ENCODE data around the gene LOXL3.

Gene LOXL3

DNA sequence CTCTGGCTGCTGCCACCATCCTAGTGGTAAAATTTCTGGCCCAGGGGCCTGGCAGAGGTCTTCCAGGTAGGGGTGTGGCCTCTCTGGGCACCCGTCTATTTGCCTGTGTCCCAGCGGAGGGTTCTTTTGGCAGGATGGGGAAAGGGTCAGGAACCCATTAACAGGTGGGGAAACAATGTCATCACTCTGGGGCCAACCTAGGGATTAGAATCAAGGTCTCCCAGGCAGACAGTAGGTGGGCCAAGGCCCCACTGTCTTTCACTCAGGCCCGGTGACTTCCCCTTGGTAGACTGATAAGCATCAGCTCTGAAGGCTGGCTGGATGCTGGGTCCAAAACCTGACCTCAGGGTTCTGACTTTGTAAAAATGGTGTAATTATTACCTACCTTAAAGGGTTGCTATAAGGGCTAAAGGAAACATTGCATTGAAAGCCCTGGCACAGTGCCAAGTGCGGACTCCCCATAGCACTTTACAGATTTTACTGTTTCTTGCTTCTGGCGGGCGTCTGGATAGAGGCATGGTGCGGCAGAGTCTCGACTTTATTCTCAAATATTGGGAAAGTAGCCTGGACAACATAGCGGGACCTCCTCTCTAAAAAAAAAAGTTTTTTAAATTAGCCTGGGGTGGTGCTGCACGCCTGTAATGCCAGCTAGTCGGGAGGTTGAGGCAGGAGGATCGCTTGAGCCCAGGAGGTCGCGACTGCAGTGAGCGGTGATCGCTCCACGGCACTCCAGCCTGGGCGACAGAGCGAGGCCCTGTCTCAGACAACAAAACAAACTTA, 56.6 kb downstream of the LOXL3 start:
- TF ChIP-seq, protein P1, sequence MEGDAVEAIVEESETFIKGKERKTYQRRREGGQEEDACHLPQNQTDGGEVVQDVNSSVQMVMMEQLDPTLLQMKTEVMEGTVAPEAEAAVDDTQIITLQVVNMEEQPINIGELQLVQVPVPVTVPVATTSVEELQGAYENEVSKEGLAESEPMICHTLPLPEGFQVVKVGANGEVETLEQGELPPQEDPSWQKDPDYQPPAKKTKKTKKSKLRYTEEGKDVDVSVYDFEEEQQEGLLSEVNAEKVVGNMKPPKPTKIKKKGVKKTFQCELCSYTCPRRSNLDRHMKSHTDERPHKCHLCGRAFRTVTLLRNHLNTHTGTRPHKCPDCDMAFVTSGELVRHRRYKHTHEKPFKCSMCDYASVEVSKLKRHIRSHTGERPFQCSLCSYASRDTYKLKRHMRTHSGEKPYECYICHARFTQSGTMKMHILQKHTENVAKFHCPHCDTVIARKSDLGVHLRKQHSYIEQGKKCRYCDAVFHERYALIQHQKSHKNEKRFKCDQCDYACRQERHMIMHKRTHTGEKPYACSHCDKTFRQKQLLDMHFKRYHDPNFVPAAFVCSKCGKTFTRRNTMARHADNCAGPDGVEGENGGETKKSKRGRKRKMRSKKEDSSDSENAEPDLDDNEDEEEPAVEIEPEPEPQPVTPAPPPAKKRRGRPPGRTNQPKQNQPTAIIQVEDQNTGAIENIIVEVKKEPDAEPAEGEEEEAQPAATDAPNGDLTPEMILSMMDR (IDR thresholded peaks at IDR 0.05; ENCODE audit: low read depth, low read length, missing control alignments), result no peak
- H3K4me3 ChIP-seq (replicated peaks; ENCODE audit: low read depth, low read length), result no peak overlapping the region
- no peak for DNase-seq (ENCODE audit: extremely low read depth, low read depth)

GRCh38 chr2:74495440-74495839, 58.3 kb downstream of the LOXL3 start:
- DNase-seq (ENCODE audit: extremely low read depth, low read depth), result no peak
- TF ChIP-seq, protein P1 (IDR thresholded peaks at IDR 0.05; ENCODE audit: low read depth, low read length, missing control alignments), result no peak
- no peak overlapping the region for H3K4me3 ChIP-seq (replicated peaks; ENCODE audit: low read depth, low read length)

DNA sequence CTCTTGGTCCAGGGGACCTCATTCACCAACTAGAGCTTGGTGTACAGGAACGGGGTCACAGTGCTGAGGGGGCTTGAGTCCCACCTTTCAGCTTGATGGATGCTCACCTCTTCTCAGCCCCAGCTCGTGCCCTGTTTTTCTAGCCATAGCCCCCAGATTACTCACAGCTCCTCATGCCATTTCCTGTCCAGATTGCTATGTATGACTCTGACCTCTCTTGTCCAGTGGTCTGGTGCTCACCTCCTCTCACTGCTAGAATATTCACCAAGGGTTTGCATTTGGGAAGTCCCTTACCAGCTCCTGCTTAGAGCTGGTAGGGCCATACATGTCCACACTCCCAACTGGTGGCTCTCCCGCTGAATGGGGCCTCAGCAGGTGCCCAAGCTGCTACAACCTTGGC, 60.2 kb downstream of the LOXL3 start:
- no peak overlapping the region for H3K4me3 ChIP-seq (replicated peaks; ENCODE audit: low read depth, low read length)
- DNase-seq (ENCODE audit: extremely low read depth, low read depth), result no peak
- TF ChIP-seq, protein P1 (IDR thresholded peaks at IDR 0.05; ENCODE audit: low read depth, low read length, missing control alignments), result no peak

DNA sequence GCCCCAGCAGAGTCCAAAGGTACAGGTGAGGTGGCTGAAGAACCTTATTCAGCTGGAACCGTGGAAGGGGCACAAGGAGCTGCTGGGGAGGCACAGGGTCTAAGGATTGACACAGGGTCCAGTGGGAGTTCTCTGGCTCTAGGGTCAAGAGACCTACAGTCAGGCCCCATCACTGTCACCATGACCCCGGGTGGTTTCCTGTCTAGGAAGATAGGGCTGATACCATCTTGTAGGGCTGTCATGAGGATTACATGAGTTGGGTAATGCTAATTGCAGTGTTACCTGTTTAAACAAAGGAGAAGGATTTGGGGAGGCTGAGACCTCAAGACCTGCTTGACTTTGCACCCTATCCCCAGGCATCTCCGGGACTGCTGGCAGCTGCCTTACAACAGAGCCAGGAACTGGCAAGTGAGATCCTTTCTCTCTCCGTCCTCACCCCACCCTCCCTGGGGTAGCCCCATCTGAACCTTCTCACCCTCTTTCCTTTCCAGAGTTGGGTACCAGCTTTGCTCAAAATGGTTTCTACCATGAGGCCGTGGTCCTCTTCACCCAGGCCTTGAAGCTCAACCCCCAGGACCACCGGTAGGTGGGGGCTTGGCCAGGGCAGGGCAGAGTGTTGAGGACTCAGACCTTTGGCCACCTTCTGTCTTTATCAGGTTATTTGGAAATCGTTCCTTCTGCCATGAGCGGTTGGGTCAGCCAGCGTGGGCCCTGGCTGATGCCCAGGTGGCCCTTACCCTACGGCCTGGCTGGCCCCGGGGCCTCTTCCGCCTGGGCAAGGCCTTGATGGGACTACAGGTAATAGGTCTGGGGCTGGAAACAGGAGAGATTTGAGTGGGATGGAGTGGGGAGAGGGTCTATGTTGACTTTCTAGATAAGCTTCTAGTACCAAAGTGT, 61.8 kb downstream of the LOXL3 start:
- TF ChIP-seq, protein P1 (IDR thresholded peaks at IDR 0.05; ENCODE audit: low read depth, low read length, missing control alignments), result no peak
- H3K4me3 ChIP-seq (replicated peaks; ENCODE audit: low read depth, low read length), result no peak overlapping the region
- DNase-seq (ENCODE audit: extremely low read depth, low read depth), result no peak

- no peak overlapping the region for H3K4me3 ChIP-seq (replicated peaks; ENCODE audit: low read depth, low read length)
- DNase-seq (ENCODE audit: extremely low read depth, low read depth), result no peak
- TF ChIP-seq, protein P1 (IDR thresholded peaks at IDR 0.05; ENCODE audit: low read depth, low read length, missing control alignments), result no peak
Measured at GRCh38 chr2:74489906-74490305, 63.8 kb downstream of the LOXL3 start.

DNA sequence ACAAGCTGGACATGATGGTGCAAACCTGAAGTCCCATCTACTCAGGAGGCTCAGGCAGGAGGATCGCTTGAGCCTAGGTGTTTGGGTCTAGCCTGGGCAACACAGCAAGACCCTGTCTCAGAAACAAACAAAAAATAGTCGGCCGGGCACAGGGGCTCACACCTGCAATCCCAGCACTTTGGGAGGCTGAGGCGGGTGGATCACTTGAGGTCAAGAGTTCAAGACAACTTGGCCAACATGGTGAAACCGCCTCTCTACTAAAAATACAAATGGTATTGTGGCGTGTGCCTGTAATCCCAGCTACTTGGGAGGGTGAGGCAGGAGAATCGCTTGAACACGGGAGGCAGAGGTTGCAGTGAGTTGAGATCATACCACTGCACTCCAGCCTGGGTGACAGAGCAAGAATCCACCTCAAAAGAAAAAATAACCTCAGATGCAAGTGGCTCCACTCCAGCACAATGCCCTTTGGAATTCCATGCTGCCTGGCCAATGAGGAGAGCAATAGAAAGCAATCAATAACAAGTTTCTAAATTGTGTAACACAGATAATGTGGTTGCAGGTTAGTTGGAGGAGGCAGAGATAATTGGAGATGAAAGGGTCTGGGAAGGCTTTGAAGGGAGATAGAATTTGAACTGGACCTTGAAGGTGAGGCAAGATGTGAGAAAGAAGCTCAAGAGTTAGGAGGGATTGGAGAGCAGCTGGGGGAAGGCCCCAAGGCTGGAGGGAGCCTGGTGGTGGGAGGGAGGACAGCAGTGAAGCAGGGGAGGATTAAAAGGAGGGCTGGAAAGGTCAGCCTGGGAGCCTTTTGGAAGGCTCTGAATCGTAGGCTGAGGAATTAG, 64.9 kb downstream of the LOXL3 start:
- TF ChIP-seq, protein P1 (IDR thresholded peaks at IDR 0.05; ENCODE audit: low read depth, low read length, missing control alignments), result no peak
- no peak overlapping the region for H3K4me3 ChIP-seq (replicated peaks; ENCODE audit: low read depth, low read length)
- DNase-seq (ENCODE audit: extremely low read depth, low read depth), result no peak

Data from HFF-Myc (cell line).